Endothelial cell of umbilical vein (primary cell): Measurements from ENCODE around the gene CHI3L2. TPM values are rescaled to one million over a fixed set of nuclear protein-coding genes. Genes with fewer than 3 reads are reported as not detected.

Source experiments
- BruUV-seq: library from RNA; stranded (reverse); fragments of 400-500 nt; replicated peaks from 2 replicates; lab custom pipeline; 2021; lab: Mats Ljungman, UMichigan
- CTCF ChIA-PET: fragments of 300-600, 350-600 bp; sonication (Branson Sonifier 250); formaldehyde crosslinking; loops from one replicate; lab custom pipeline; 2021; ENCODE audit warnings: antibody characterized with exemption, inconsistent platforms; lab: Charles Lee
- POLR2A ChIA-PET: fragments of 300-600, 350-600 bp; sonication (Branson Sonifier 250); formaldehyde crosslinking; loops from one replicate; lab custom pipeline; 2021; ENCODE audit warnings: antibody characterized with exemption, inconsistent platforms; lab: Charles Lee
- DNase-seq: peaks from one replicate; pipeline ENCODE4 v3.0.0-alpha.2; 2011; ENCODE audit warnings: low read depth, low spot score
- FAIRE-seq: peaks from 2 replicates; lab custom pipeline; 2011; peaks lifted over from hg19 to GRCh38; lab: Jason Lieb, UNC
- H2AFZ ChIP-seq: 2 replicates; pipeline ENCODE4 v1.6.0; 2012; ENCODE audit warnings: low read depth, low read length, control low read depth, inconsistent platforms
- H3K27ac ChIP-seq: 2 replicates; pipeline ENCODE4 v1.5.1; 2011; ENCODE audit warnings: low read depth, mild to moderate bottlenecking, control low read depth, low read length, moderate library complexity; ENCODE audit not compliant: insufficient read depth
- H3K27me3 ChIP-seq, 2 experiments: 2 replicates each; pipeline versions ENCODE4 v1.6.0 to v1.6.1; 2011; ENCODE audit warnings: low read length in 2 of 2, mixed read lengths in 1 of 2; ENCODE audit not compliant: control insufficient read depth in 2 of 2, insufficient read depth in 2 of 2
- H3K36me3 ChIP-seq, 2 experiments: 2 replicates in 1 of 2; 3 replicates in 1 of 2; pipeline ENCODE4 v1.5.1; 2011; ENCODE audit warnings: low read length in 2 of 2, mild to moderate bottlenecking in 1 of 2, moderate library complexity in 1 of 2; ENCODE audit not compliant: control insufficient read depth in 2 of 2, insufficient read depth in 2 of 2; ENCODE audit errors: extremely low read depth in 1 of 2
- H3K4me1 ChIP-seq: 3 replicates; pipeline ENCODE4 v1.5.1; 2011; ENCODE audit warnings: mild to moderate bottlenecking, low read length; ENCODE audit not compliant: control insufficient read depth, insufficient read depth; ENCODE audit errors: extremely low read depth
- H3K4me2 ChIP-seq: 2 replicates; pipeline ENCODE4 v1.6.1; 2011; ENCODE audit warnings: low read length, control low read depth, mixed read lengths; ENCODE audit not compliant: insufficient read depth
- H3K4me3 ChIP-seq, 3 experiments: fragments of 200-600 bp in 1 of 3; sonication (generic), shearing (Covaris generic) in 1 of 3; replicated peaks in 1 of 3; 2 replicates each; pipeline ENCODE4 v1.5.1; 2011 to 2016; ENCODE audit warnings: control low read depth in 3 of 3, low read length in 3 of 3, mild to moderate bottlenecking in 2 of 3, inconsistent platforms in 1 of 3, low read depth in 1 of 3, moderate library complexity in 1 of 3; ENCODE audit not compliant: insufficient read depth in 1 of 3
- H3K79me2 ChIP-seq: 2 replicates; pipeline ENCODE4 v1.6.0; 2012; ENCODE audit warnings: low read length, inconsistent platforms; ENCODE audit not compliant: control insufficient read depth, insufficient read depth
- H3K9ac ChIP-seq: replicated peaks from 2 replicates; pipeline ENCODE3; 2011; ENCODE audit warnings: low read length, control low read depth; ENCODE audit not compliant: insufficient read depth; ENCODE audit errors: extremely low read depth
- H3K9me1 ChIP-seq: replicated peaks from 3 replicates; pipeline ENCODE4 v1.6.0; 2011; ENCODE audit warnings: mild to moderate bottlenecking, low read length; ENCODE audit not compliant: control insufficient read depth, insufficient read depth; ENCODE audit errors: extremely low read depth
- H3K9me3 ChIP-seq: replicated peaks from 2 replicates; pipeline ENCODE4 v1.5.1; 2012; ENCODE audit warnings: low read length, inconsistent platforms; ENCODE audit not compliant: control insufficient read depth, insufficient read depth
- H4K20me1 ChIP-seq: replicated peaks from 2 replicates; pipeline ENCODE3; 2011; ENCODE audit warnings: mild to moderate bottlenecking, low read length; ENCODE audit not compliant: control insufficient read depth, insufficient read depth; ENCODE audit errors: extremely low read depth
- CTCF ChIP-seq, 2 donors: IDR thresholded peaks; 1 replicate in 1 of 2; 2 replicates in 1 of 2; pipeline ENCODE4 v1.5.1; 2011; ENCODE audit warnings: low read length in 2 of 2, mild to moderate bottlenecking in 2 of 2, moderate library complexity in 2 of 2, control low read depth in 1 of 2, inconsistent platforms in 1 of 2, low read depth in 1 of 2; ENCODE audit not compliant: insufficient read depth in 1 of 2; ENCODE audit errors: extremely low read depth in 1 of 2
- EZH2 ChIP-seq: IDR thresholded peaks from 2 replicates; pipeline ENCODE4 v1.6.1; 2012; ENCODE audit warnings: borderline replicate concordance, low read depth, mild to moderate bottlenecking, moderate library complexity, low read length, inconsistent platforms; ENCODE audit not compliant: severe bottlenecking
- FOS ChIP-seq: IDR thresholded peaks from 2 replicates; pipeline ENCODE4 v1.6.1; 2011; ENCODE audit warnings: mild to moderate bottlenecking, low read length, moderate library complexity, borderline replicate concordance; ENCODE audit not compliant: insufficient read depth
- GATA2 ChIP-seq: IDR thresholded peaks from 2 replicates; pipeline ENCODE4 v1.7.0; 2011; ENCODE audit warnings: low read depth, mild to moderate bottlenecking, moderate library complexity, mixed read lengths, low read length; ENCODE audit not compliant: insufficient read length, insufficient read depth
- JUN ChIP-seq: IDR thresholded peaks from 2 replicates; pipeline ENCODE4 v1.6.1; 2011; ENCODE audit warnings: borderline replicate concordance, low read depth; ENCODE audit not compliant: insufficient read length, insufficient read depth
- MAX ChIP-seq: IDR thresholded peaks from 2 replicates; pipeline ENCODE4 v1.6.1; 2011; ENCODE audit not compliant: insufficient read depth, insufficient read length
- MYC ChIP-seq: IDR thresholded peaks from one replicate; pipeline ENCODE4 v1.6.1; 2011; ENCODE audit warnings: mild to moderate bottlenecking, low read depth, low read length
- POLR2A ChIP-seq: IDR thresholded peaks from 2 replicates; pipeline ENCODE4 v1.6.1; 2012; ENCODE audit warnings: low read depth, mild to moderate bottlenecking, control low read depth, low read length
- POLR2AphosphoS5 ChIP-seq: IDR thresholded peaks from 2 replicates; pipeline ENCODE4 v1.6.1; 2012; ENCODE audit warnings: low read depth, mild to moderate bottlenecking, control low read depth, low read length, moderate library complexity; ENCODE audit not compliant: insufficient read depth
- dilution Hi-C: fragments of 300-500 bp; cut with MboI; formaldehyde crosslinking; loops from one replicate; pipeline ENCODE4 v1.15.0; 2019; ENCODE audit warnings: low sequenced_read_pairs; ENCODE audit not compliant: extremely low pct_ligation_motif_present
- intact Hi-C: fragments of 100-400 bp; cut with micrococcal nuclease; formaldehyde crosslinking; loops from one replicate; pipeline ENCODE4 v1.10.0; 2022
- polyA plus RNA-seq, 4 experiments: library from polyadenylated mRNA; depleted of rRNA in 3 of 4; stranded (reverse) in 3 of 4; unstranded in 1 of 4; fragments of >200 nt; gene quantifications; 2 replicates each; pipeline versions ENCODE4 v1.2.1 to v1.2.3, GENCODE V29; 2011 to 2012; ENCODE audit warnings: missing spikeins in 1 of 4
- total RNA-seq: library from RNA; stranded (reverse); gene quantifications from 2 replicates; pipeline ENCODE4 v1.2.3, GENCODE V29; 2021

The CHI3L2 gene
- total and polyA plus RNA-seq, 2 donors (not counting 3 experiments of a cell fraction or from before 2014, with no cell fraction given): not detected

GRCh38 chr1:111225091-111225490 is 2.4 kb upstream of the CHI3L2 start:
- BruUV-seq: no TSS peak
- TF ChIP-seq EZH2 (no peak), FOS (no peak), JUN (no peak), GATA2 (no peak), MAX (no peak), CTCF (IDR thresholded peaks at IDR 0.05; ENCODE audit: extremely low read depth in 1 of 2, insufficient read depth in 1 of 2, low read depth in 1 of 2, low read length in 2 of 2) (no peak), POLR2A (no peak), MYC (no peak), POLR2AphosphoS5 (no peak)
- Histone ChIP-seq H3K9me3 (no peaks in the 10 kb centered on the region), H3K27me3 (peaks cover 2 to 8% of the 10 kb centered on the region in 2 experiments), H3K9ac (no peak overlapping the region), H3K4me1 (no peaks in the 10 kb centered on the region), H3K4me3 (no peak overlapping the region), H2AFZ (no peak overlapping the region), H4K20me1 (no peaks in the 10 kb centered on the region), H3K4me2 (no peak overlapping the region), H3K79me2 (no peaks in the 10 kb centered on the region), H3K27ac (no peak overlapping the region), H3K36me3 (no peaks in the 10 kb centered on the region), H3K9me1 (no peaks in the 10 kb centered on the region)
- dilution Hi-C loops (no loop called here), intact Hi-C loops (no loop called here)
- DNase-seq (no peak), FAIRE-seq (no peak)
- ChIA-PET CTCF (interaction anchor here (1.3 to 1.5 kb wide), 3 partner anchors 28 to 175 kb away, joined by 3 to 11 read pairs (median 4); no protein-coding TSS in a partner anchor), POLR2A (no interaction called here)
